Measurements from ENCODE around the gene ADGRD1.

- TF ChIP-seq POLR2AphosphoS5 (IDR thresholded peaks at IDR 0.05; ENCODE audit: low read depth, low read length) (no peak), SPI1 (IDR thresholded peaks at IDR 0.05; ENCODE audit: low read depth, low read length) (no peak), POLR2A (IDR thresholded peaks at IDR 0.05; ENCODE audit: low read depth, low read length) (no peak), TAF1 (IDR thresholded peaks at IDR 0.05; ENCODE audit: low read depth, low read length) (no peak)
These were observed 72.4 kb downstream of the ADGRD1 start for GRCh38 chr12:131025939-131026702.
